Hair follicle dermal papilla cell (primary cell): ENCODE measurements around the gene SYP. TPM values are rescaled to one million over a fixed set of nuclear protein-coding genes. Genes with fewer than 3 reads are reported as not detected.

Source experiments
- small RNA-seq: library from RNA; depleted of rRNA; stranded (forward); fragments of <200 nt; gene quantifications from one replicate; pipeline ENCODE3, GENCODE V24; 2012
- total RNA-seq: library from RNA; depleted of rRNA; stranded (reverse); fragments of >200 nt; gene quantifications from 2 replicates; pipeline ENCODE4 v1.2.3, GENCODE V29; 2012

SYP gene
- total RNA-seq: 0.49 and 0.73 TPM in 2 replicates

GRCh38 chrX:49199906-49200771, at the start of gene SYP:
Gene SYP (minus strand): TSS chrX:49200193. CDS start chrX:49200186, 7 bp downstream.

GRCh38 chrX:49233176-49233575, 33.2 kb upstream of the SYP start, which contains the start of gene CACNA1F:
Gene CACNA1F (minus strand): TSS chrX:49233340. CDS start chrX:49233309, 31 bp downstream.

DNA sequence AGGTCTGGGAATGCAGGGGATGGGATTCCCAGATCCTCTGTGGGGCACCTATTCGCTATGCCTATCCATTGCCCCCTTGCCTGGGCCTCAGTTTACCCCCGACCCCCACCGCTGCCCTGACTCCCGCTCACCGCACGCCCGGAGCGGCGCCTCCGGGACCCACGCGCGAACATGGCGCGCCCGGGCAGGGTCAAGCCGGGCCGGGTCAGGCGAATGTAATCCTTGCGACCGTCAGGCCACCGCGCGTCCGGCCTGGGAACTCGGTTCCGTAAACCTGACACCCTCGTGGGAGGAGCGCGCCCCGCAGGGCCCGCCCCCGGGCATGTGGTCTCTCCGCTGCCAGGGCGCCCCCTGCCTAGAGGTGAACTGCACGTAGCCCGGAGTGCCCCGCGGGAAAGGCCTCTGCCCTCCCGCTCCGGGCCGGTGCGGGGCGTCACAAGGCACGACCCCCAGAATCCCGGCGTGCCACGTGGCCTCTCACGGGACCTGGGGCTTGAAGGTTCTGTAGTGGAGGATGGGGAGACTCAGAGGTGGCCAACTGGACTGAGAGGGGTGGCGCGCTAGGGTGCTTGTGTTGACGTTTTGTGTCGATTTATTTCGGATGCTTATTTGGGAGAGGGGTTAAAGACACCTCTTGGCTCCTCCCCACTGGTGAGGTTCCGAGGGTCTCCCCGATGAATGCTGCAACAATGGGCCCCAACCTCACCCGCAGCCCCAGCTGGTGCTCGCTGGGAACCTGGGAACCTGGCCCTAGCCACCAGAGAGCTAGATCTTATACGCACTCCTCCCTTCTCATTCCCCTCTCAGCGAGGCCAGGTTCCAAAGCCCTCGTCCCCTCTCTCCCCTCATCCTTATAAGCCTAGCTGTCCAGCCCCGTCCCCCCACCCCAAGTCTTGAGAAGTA, 13.6 kb downstream of the SYP start, which contains the start of gene PRICKLE3:
TSS of gene PRICKLE3 (minus strand) at position 249 of the 903 bp plus-strand sequence. CDS start at position 173, 76 bp downstream.

DNA sequence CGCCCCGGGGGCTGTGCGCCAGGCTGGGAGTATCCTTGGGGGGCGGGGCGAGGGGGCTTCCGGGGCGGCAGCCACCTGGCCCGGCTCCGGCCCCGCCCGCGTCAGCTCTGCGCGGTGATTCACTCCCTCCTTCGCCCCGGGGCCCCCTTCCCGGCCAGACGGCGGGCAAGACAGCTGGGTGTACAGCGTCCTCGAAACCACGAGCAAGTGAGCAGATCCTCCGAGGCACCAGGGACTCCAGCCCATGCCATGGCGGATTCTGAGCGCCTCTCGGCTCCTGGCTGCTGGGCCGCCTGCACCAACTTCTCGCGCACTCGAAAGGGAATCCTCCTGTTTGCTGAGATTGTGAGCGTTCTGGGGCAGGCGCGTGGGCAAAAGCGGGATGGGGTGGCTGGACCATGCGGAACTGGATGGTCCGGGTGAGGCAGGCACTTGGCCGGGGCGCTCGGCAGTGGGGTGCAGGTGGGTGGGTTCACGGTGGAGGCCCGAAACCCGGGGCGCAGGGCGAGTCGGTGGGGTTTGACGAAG, 28.2 kb downstream of the SYP start, which contains the start of gene PLP2:
TSS of gene PLP2 (plus strand) at position 147 of the 528 bp plus-strand sequence. CDS start at position 250, 103 bp downstream.

DNA sequence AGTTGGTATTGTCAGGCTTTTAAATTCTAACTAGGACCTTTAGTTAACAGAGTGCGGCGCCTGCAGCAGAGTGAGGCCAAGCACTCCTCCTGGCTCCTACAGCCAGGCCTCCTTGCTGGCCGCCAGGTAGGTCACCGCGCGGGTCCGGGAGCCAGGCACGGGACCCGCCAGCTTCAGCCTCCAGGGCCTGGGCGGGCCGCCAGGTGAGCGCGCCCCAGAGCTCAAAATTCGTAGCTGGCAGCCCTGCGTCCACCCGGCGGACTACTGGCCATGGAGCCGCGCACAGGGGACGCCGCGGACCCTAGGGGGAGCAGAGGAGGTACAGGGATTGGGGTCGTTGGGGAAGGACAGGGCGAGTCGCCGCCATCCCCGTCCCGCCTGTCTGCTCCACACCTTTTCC, 37.4 kb downstream of the SYP start, which contains the start of gene MAGIX:
TSS of gene MAGIX (plus strand) at position 139 of the 400 bp plus-strand sequence. CDS start at position 271, 132 bp downstream.

Small RNAs within 50 kb of the gene (small RNA-seq; reads per million reads assigned to genes)
- gene RN7SL262P: not detected

Other genes with a start within 250 kb of the SYP start
- gene OTUD5, start 242.6 kb downstream of the SYP start, total RNA-seq: 33.3 and 36.2 TPM in 2 replicates
- 1.9 and 2.1 TPM in 2 replicates for gene KCND1, start 228.3 kb downstream of the SYP start, total RNA-seq
- 14.3 and 16.8 TPM in 2 replicates for gene GRIPAP1, start 197.9 kb downstream of the SYP start, total RNA-seq
- gene TFE3, start 156.8 kb downstream of the SYP start, total RNA-seq: 76.9 and 86.8 TPM in 2 replicates
- gene CCDC120, start 141.2 kb downstream of the SYP start, total RNA-seq: 1.1 and 1.9 TPM in 2 replicates
- gene PRAF2, start 126.2 kb downstream of the SYP start, total RNA-seq: 15.1 and 16.6 TPM in 2 replicates
- gene WDR45, start 120.3 kb downstream of the SYP start, total RNA-seq: 71.3 and 72.2 TPM in 2 replicates
- 15.4 and 16.9 TPM in 2 replicates for gene GPKOW, start 76.5 kb downstream of the SYP start, total RNA-seq
- gene MAGIX, start 37.4 kb downstream of the SYP start, total RNA-seq: 1.9 and 2.2 TPM in 2 replicates
- gene PLP2, start 28.3 kb downstream of the SYP start, total RNA-seq: 26.4 and 35.5 TPM in 2 replicates
- gene PRICKLE3, start 13.8 kb downstream of the SYP start, total RNA-seq: 9.6 and 13.0 TPM in 2 replicates
- not detected in 2 replicates for gene CACNA1F, start 33.1 kb upstream of the SYP start, total RNA-seq
- gene CCDC22, start 35.3 kb upstream of the SYP start, total RNA-seq: 13.6 and 14.1 TPM in 2 replicates
- not detected in 2 replicates for gene FOXP3, start 64.5 kb upstream of the SYP start, total RNA-seq
- gene PPP1R3F, start 69.6 kb upstream of the SYP start, total RNA-seq: 5.6 and 7.0 TPM in 2 replicates
- not detected in 2 replicates for gene GAGE10, start 103.5 kb upstream of the SYP start, total RNA-seq
- gene GAGE12J, start 121.8 kb upstream of the SYP start, total RNA-seq: not detected in 2 replicates
- gene GAGE13, start 131.4 kb upstream of the SYP start, total RNA-seq: not detected in 2 replicates